HepG2 (cell line): ENCODE data around the gene LEMD3. TPM values are rescaled to one million over a fixed set of nuclear protein-coding genes. Genes with fewer than 3 reads are reported as not detected.

Experiments
- ATAC-seq: fragments of 200-7000 bp; cut with Tn5 transposase; 3 replicates; pipeline ENCODE4 v1.9.1; 2020; ENCODE audit warnings: mild to moderate bottlenecking, moderate library complexity
- BruUV-seq: library from RNA; stranded (reverse); fragments of 400-500 nt; replicated peaks from 2 replicates; lab custom pipeline; 2021; lab: Mats Ljungman, UMichigan
- CTCF ChIA-PET: fragments of 300-600 bp; formaldehyde crosslinking; extraction: SDS; loops from one replicate; lab custom pipeline; 2021; ENCODE audit warnings: low total read pairs, inconsistent platforms, low intra/inter-chr PET ratio; lab: Yijun Ruan, JAX
- POLR2A ChIA-PET: fragments of 350-600 bp; sonication (Branson Sonifier 250); formaldehyde crosslinking; loops from one replicate; lab custom pipeline; 2020; ENCODE audit warnings: antibody characterized with exemption, inconsistent platforms; lab: Yijun Ruan, JAX
- DNase-seq: peaks from one replicate; pipeline ENCODE4 v3.0.0-alpha.2; 2015; ENCODE audit warnings: low spot score
- FAIRE-seq: peaks from 3 replicates; lab custom pipeline; 2011; peaks lifted over from hg19 to GRCh38; lab: Jason Lieb, UNC
- H2AFZ ChIP-seq: one replicate; pipeline ENCODE4 v1.6.1; 2011; ENCODE audit warnings: low read length, inconsistent platforms
- H3K27ac ChIP-seq: fragments of 300-600 bp; 3 replicates; pipeline ENCODE4 v1.8.0; 2011; ENCODE audit warnings: mixed run types, mild to moderate bottlenecking, mixed read lengths, low read length, inconsistent platforms; ENCODE audit not compliant: insufficient read depth; ENCODE audit errors: extremely low read length
- H3K27me3 ChIP-seq, 2 experiments: fragments of 200-600 bp in 1 of 2; 2 replicates in 1 of 2; 3 replicates in 1 of 2; pipeline versions ENCODE4 v1.6.0 to v1.8.0; 2011; ENCODE audit warnings: low read length in 2 of 2, mild to moderate bottlenecking in 2 of 2, moderate library complexity in 2 of 2, inconsistent platforms in 1 of 2; ENCODE audit not compliant: insufficient read depth in 2 of 2, control insufficient read depth in 1 of 2
- H3K36me3 ChIP-seq, 2 experiments: fragments of 200-600 bp in 1 of 2; replicated peaks in 1 of 2; 2 replicates in 1 of 2; 3 replicates in 1 of 2; pipeline versions ENCODE4 v1.5.1 to v1.8.0; 2011; ENCODE audit warnings: low read length in 2 of 2, inconsistent platforms in 1 of 2; ENCODE audit not compliant: insufficient read depth in 2 of 2, control insufficient read depth in 1 of 2
- H3K4me1 ChIP-seq: 2 replicates; pipeline ENCODE4 v1.5.1; 2012; ENCODE audit warnings: low read length, inconsistent platforms; ENCODE audit not compliant: insufficient read depth
- H3K4me2 ChIP-seq: 2 replicates; pipeline ENCODE4 v1.6.0; 2011; ENCODE audit warnings: low read depth, low read length, inconsistent platforms
- H3K4me3 ChIP-seq, 3 experiments: fragments of 200-600 bp in 1 of 3; sonication (generic), shearing (Covaris generic) in 1 of 3; replicated peaks in 1 of 3; 2 replicates each; pipeline ENCODE4 v1.5.1; 2011 to 2016; ENCODE audit warnings: low read length in 3 of 3, inconsistent platforms in 2 of 3, low read depth in 2 of 3, mild to moderate bottlenecking in 2 of 3, control low read depth in 1 of 3, mixed read lengths in 1 of 3; ENCODE audit not compliant: insufficient read depth in 1 of 3
- H3K79me2 ChIP-seq: one replicate; pipeline ENCODE4 v1.6.1; 2011; ENCODE audit warnings: low read length, inconsistent platforms; ENCODE audit not compliant: insufficient read depth
- H3K9ac ChIP-seq: 2 replicates; pipeline ENCODE4 v1.6.0; 2011; ENCODE audit warnings: mild to moderate bottlenecking, low read depth, low read length, inconsistent platforms; ENCODE audit not compliant: insufficient read depth
- H3K9me3 ChIP-seq: 2 replicates; pipeline ENCODE4 v1.5.1; 2012; ENCODE audit warnings: mild to moderate bottlenecking, low read length
- H4K20me1 ChIP-seq: 2 replicates; pipeline ENCODE4 v1.6.0; 2011; ENCODE audit warnings: inconsistent platforms, mild to moderate bottlenecking, low read length, moderate library complexity; ENCODE audit not compliant: insufficient read depth
- BHLHE40 ChIP-seq: IDR thresholded peaks from 2 replicates; pipeline ENCODE4 v1.6.1; 2011; ENCODE audit warnings: low read length, improper control_type of control experiment
- BRF2 ChIP-seq: sonication (generic); formaldehyde crosslinking; IDR thresholded peaks from 2 replicates; pipeline ENCODE4 v1.8.1; 2022; ENCODE audit warnings: mild to moderate bottlenecking, missing genetic modification reagents
- EHMT2 ChIP-seq: fragments of 200-600 bp; sonication (generic); IDR thresholded peaks from 2 replicates; pipeline ENCODE4 v1.7.0; 2017; ENCODE audit warnings: antibody characterized with exemption, low read depth, low read length, borderline replicate concordance
- PLSCR1 ChIP-seq: sonication (generic); formaldehyde crosslinking; IDR thresholded peaks from 2 replicates; pipeline ENCODE4 v1.5.0; 2020; ENCODE audit warnings: missing genetic modification reagents, mild to moderate bottlenecking, borderline replicate concordance
- SP2 ChIP-seq: sonication (generic); formaldehyde crosslinking; IDR thresholded peaks from 2 replicates; pipeline ENCODE4 v1.5.1; 2020; ENCODE audit warnings: mild to moderate bottlenecking, missing genetic modification reagents
- ZBTB33 ChIP-seq: sonication (generic); formaldehyde crosslinking; IDR thresholded peaks from 2 replicates; pipeline ENCODE4 v1.4.0; 2020; ENCODE audit warnings: missing genetic modification reagents
- ZNF33A ChIP-seq: sonication (generic); formaldehyde crosslinking; IDR thresholded peaks from 2 replicates; pipeline ENCODE4 v1.5.1; 2020; ENCODE audit warnings: missing genetic modification reagents, mild to moderate bottlenecking, moderate library complexity, borderline replicate concordance
- ZNF431 ChIP-seq: sonication (generic); formaldehyde crosslinking; IDR thresholded peaks from 2 replicates; pipeline ENCODE4 v1.9.0; 2022; ENCODE audit warnings: missing genetic modification reagents, low read depth, mild to moderate bottlenecking, borderline replicate concordance
- ZNF652 ChIP-seq: IDR thresholded peaks from 2 replicates; pipeline ENCODE4 v1.6.1; 2016; ENCODE audit warnings: low read depth, borderline replicate concordance
- ZNF724P ChIP-seq: sonication (generic); formaldehyde crosslinking; IDR thresholded peaks from 2 replicates; pipeline ENCODE4 v1.8.0; 2022; ENCODE audit warnings: missing genetic modification reagents, borderline replicate concordance
- ZSCAN20 ChIP-seq: sonication (generic); formaldehyde crosslinking; IDR thresholded peaks from 2 replicates; pipeline ENCODE4 v1.4.0; 2020; ENCODE audit warnings: missing genetic modification reagents, mild to moderate bottlenecking, borderline replicate concordance
- in situ Hi-C: cut with HindIII; loops from 2 replicates; pipeline ENCODE4 v1.10.0; 2017; ENCODE audit warnings: low pct_unique_long_range_greater_than_20kb; ENCODE audit not compliant: extremely low pct_ligation_motif_present
- intact Hi-C: fragments of 100-400 bp; cut with micrococcal nuclease; formaldehyde crosslinking; loops from one replicate; pipeline ENCODE4 v1.10.0; 2022; ENCODE audit not compliant: unreplicated experiment
- polyA plus RNA-seq, 8 experiments: library from polyadenylated mRNA; depleted of rRNA in 3 of 8; stranded (reverse) in 7 of 8; unstranded in 1 of 8; fragments of >200 nt; fragmentation: Illumina TruSeq in 4 of 8; extraction: Trizol in 4 of 8; gene quantifications; 2 replicates each; pipeline versions ENCODE4 v1.2.1 to v1.2.3, GENCODE V29; 2011 to 2016; ENCODE audit warnings: low read depth in 4 of 8, missing spikeins in 1 of 8, mixed read lengths in 1 of 8; ENCODE audit not compliant: insufficient read depth in 1 of 8
- total RNA-seq, 5 experiments: library from RNA; depleted of rRNA; stranded (reverse); fragments of >200 nt; fragmentation: Illumina TruSeq; extraction: Trizol; gene quantifications; 2 replicates each; pipeline ENCODE4 v1.2.3, GENCODE V29; 2016; ENCODE audit warnings: low read depth in 1 of 5

The LEMD3 gene
- total and polyA plus RNA-seq, 2 of the 13 experiments (the other 11 are each of a cell fraction or from before 2014, with no cell fraction given): 9.3 to 18.7 TPM

- no peak for TF ChIP-seq EHMT2
- no peak for TF ChIP-seq BRF2
- no peak for TF ChIP-seq ZNF724P
- no peak for TF ChIP-seq ZNF652
- TF ChIP-seq PLSCR1 (CRISPR knock-in tag): no peak
- no peak for TF ChIP-seq SP2
- TF ChIP-seq ZBTB33: no peak
- TF ChIP-seq ZNF33A (CRISPR knock-in tag): no peak
- no peak for TF ChIP-seq ZNF431 (CRISPR knock-in tag)
- TF ChIP-seq BHLHE40: no peak
- no peak for TF ChIP-seq ZSCAN20
- TF ChIP-seq, all 625 proteins: peak for 0
- H3K9ac ChIP-seq: no peak overlapping the region
- no peak overlapping the region for H3K4me2 ChIP-seq
- no peaks in the 10 kb centered on the region for H3K9me3 ChIP-seq
- H3K27ac ChIP-seq: no peak overlapping the region
- ATAC-seq (no peak), DNase-seq (no peak), FAIRE-seq (no peak)
- CTCF ChIA-PET: no interaction called here
- H3K4me3 ChIP-seq: no peak overlapping the region
- H2AFZ ChIP-seq: no peak overlapping the region
- no peaks in the 10 kb centered on the region for H3K36me3 ChIP-seq
- POLR2A ChIA-PET: no interaction called here
- no peaks in the 10 kb centered on the region for H3K4me1 ChIP-seq
- intact Hi-C loops (no loop called here), in situ Hi-C loops (no loop called here)
- H4K20me1 ChIP-seq: peaks cover 7% of the 10 kb centered on the region
- H3K79me2 ChIP-seq: peaks cover 52% of the 10 kb centered on the region
- no peaks in the 10 kb centered on the region for H3K27me3 ChIP-seq
- BruUV-seq: no TSS peak
These were observed 34.0 kb downstream of the LEMD3 start for GRCh38 chr12:65203376-65203775.
